ENCODE measurements around the gene FOXL3.

DNA sequence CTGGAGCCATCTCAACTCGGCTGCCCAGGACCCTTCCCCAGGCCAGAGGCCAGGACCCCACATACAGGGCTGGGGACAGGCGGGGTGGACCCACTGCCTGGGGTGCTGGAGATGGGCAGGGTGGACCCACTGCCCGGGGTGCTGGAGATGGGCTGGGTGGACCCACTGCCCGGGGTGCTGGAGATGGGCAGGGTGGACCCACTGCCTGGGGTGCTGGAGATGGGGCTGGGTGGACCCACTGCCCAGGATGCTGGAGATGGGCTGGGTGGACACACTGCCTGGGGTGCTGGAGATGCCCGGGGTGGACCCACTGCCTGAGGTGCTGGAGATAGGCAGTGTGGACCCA, 32.4 kb upstream of the FOXL3 start:
- TF ChIP-seq, protein P1, sequence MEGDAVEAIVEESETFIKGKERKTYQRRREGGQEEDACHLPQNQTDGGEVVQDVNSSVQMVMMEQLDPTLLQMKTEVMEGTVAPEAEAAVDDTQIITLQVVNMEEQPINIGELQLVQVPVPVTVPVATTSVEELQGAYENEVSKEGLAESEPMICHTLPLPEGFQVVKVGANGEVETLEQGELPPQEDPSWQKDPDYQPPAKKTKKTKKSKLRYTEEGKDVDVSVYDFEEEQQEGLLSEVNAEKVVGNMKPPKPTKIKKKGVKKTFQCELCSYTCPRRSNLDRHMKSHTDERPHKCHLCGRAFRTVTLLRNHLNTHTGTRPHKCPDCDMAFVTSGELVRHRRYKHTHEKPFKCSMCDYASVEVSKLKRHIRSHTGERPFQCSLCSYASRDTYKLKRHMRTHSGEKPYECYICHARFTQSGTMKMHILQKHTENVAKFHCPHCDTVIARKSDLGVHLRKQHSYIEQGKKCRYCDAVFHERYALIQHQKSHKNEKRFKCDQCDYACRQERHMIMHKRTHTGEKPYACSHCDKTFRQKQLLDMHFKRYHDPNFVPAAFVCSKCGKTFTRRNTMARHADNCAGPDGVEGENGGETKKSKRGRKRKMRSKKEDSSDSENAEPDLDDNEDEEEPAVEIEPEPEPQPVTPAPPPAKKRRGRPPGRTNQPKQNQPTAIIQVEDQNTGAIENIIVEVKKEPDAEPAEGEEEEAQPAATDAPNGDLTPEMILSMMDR (IDR thresholded peaks at IDR 0.05), result no peak
- TF ChIP-seq POLR2A (IDR thresholded peaks at IDR 0.05), result no peak
- TF ChIP-seq POLR2AphosphoS5 (IDR thresholded peaks at IDR 0.05), result no peak
